Measurements from ENCODE around the gene MBOAT1. TPM values are rescaled to one million over a fixed set of nuclear protein-coding genes. Genes with fewer than 3 reads are reported as not detected.

The MBOAT1 gene
- total and polyA plus RNA-seq, 12 donors = 1.5 to 7.9 (median 3.8) TPM

GRCh38 chr6:20242397-20242796, 30.1 kb upstream of the MBOAT1 start:
- Histone ChIP-seq H3K36me3 (no peaks in the 10 kb centered on the region), H3K4me3 (no peak overlapping the region), H3K27me3 (no peaks in the 10 kb centered on the region), H3K27ac (no peak overlapping the region), H3K9me3 (peaks cover 0 to 6% (median 0%) of the 10 kb centered on the region in 11 donors), H3K4me1 (no peaks in the 10 kb centered on the region)
- intact Hi-C loops (cut with DNase I) = no loop called here
- ATAC-seq (no peak), DNase-seq (no peak)
- 95 to 96% methylated on average over 1 of the region's 1 CpG for WGBS, 2 donors
- no peak for TF ChIP-seq CTCF (IDR thresholded peaks at IDR 0.05)

DNA sequence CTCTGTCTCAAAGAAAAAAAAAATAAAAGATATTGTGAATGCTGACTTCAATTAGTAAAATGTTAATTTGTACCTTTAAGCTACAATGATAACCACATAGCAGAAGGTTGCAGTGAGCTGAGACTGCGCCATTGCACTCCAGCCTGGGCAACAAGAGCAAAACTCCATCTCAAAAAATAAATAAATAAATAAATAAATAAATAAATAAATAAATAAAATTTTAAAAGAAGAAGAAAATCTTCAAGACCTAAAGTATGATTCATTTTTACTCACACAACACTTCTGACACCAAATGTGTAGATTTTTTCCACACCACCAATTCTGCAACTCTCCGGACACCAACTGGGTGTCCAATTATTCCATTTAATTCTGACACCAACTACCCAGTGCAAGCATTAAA, 28.8 kb upstream of the MBOAT1 start:
- no peak for TF ChIP-seq CTCF (IDR thresholded peaks at IDR 0.05)
- Histone ChIP-seq H3K9me3 (peaks cover 0 to 6% (median 0%) of the 10 kb centered on the region in 11 donors), H3K4me3 (no peak overlapping the region), H3K4me1 (no peaks in the 10 kb centered on the region), H3K27ac (no peak overlapping the region), H3K36me3 (no peaks in the 10 kb centered on the region), H3K27me3 (no peaks in the 10 kb centered on the region)
- intact Hi-C loops (cut with DNase I) = no loop called here
- no peak for ATAC-seq
- 98% methylated on average over 2 of the region's 2 CpGs for WGBS, 2 donors
- DNase-seq = no peak

- no peak for TF ChIP-seq CTCF (IDR thresholded peaks at IDR 0.05)
- Histone ChIP-seq H3K4me3 (no peak overlapping the region), H3K4me1 (no peaks in the 10 kb centered on the region), H3K9me3 (peaks cover 0 to 6% (median 0%) of the 10 kb centered on the region in 11 donors), H3K27ac (no peak overlapping the region), H3K36me3 (no peaks in the 10 kb centered on the region), H3K27me3 (no peaks in the 10 kb centered on the region)
- WGBS, 2 donors = 83% methylated on average over 47 of the region's 47 CpGs
- intact Hi-C loops (cut with DNase I) = no loop called here
- DNase-seq (peak in 1 of 2 donors; percentile 13), ATAC-seq (peak in 1 of 8 donors; percentile 65)
Measured at GRCh38 chr6:20238688-20239587, 26.7 kb upstream of the MBOAT1 start.

DNA sequence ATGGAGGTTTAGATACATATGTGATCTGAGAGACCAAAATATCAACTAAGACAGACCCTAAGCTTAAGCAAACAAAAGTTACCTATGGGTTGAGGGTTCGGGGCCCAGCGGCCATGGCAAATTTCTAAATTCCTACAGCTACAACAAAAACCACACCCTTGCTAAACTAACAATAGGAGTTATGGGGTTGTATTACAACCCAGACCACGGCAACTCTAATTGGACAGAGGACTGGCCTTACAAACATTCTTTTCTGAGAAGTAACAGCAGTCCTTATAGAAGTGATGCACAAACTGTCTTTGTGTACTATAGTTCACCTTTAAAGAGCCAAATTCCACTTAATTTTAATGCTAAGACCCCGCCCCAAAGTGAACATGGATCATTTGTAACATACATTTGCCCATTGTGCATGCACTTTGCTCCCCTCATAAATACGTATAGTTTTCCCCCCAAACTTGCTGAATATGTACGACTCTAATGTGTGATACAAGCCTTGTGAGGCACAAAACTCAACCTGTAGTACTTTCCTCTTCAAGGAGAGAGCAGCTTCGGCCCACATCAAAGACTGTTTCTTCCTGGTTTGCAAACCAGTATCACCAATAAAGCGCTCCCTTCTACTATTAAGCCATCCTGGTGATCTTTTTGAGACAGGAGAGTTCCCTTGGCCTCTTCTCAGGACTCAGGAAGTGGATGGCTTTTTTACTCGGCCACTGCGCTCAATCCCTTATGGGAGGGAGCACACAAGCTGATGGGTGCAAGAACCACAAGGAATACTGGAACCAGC, 25.6 kb upstream of the MBOAT1 start:
- Histone ChIP-seq H3K27me3 (no peaks in the 10 kb centered on the region), H3K9me3 (no peaks in the 10 kb centered on the region), H3K36me3 (no peaks in the 10 kb centered on the region), H3K4me3 (no peak overlapping the region), H3K4me1 (no peaks in the 10 kb centered on the region), H3K27ac (no peak overlapping the region)
- no peak for TF ChIP-seq CTCF (IDR thresholded peaks at IDR 0.05)
- WGBS, 2 donors = 90 to 91% methylated on average over 10 of the region's 10 CpGs
- DNase-seq = no peak
- intact Hi-C loops (cut with DNase I) = no loop called here
- ATAC-seq = no peak

Data from heart right ventricle (tissue), 16 donors.